Measurements from ENCODE around the gene PRKD2. TPM values are rescaled to one million over a fixed set of nuclear protein-coding genes. Genes with fewer than 3 reads are reported as not detected.

The PRKD2 gene
- total and polyA plus RNA-seq, 2 donors (not counting 1 experiment from before 2014, with no cell fraction given), result 8.1 to 11.6 TPM

- DNase-seq (ENCODE audit: low read depth in 2 of 2), result peak; percentile 41 to 71
- H3K79me2 ChIP-seq (ENCODE audit: control insufficient read depth, insufficient read depth, low read length), result peaks cover 30% of the 10 kb centered on the region
- no peaks in the 10 kb centered on the region for H3K36me3 ChIP-seq (ENCODE audit: control insufficient read depth, insufficient read depth, low read length)
Observed at GRCh38 chr19:46748325-46749109, 31.6 kb upstream of the PRKD2 start.

GRCh38 chr19:46746281-46747057, 29.6 kb upstream of the PRKD2 start, which contains the start of gene STRN4:
TSS of gene STRN4 (minus strand) at chr19:46746450. CDS start at chr19:46746430, 20 bp downstream.
- peak in 1 of 2 donors; percentile 43 for DNase-seq (ENCODE audit: low read depth in 2 of 2)
- peaks cover 4% of the 10 kb centered on the region for H3K4me1 ChIP-seq (ENCODE audit: control insufficient read depth, extremely low read depth, insufficient read depth, low read length)
- peak within 1 kb of the TSS; percentile 61 for H2AFZ ChIP-seq (ENCODE audit: low read length)
- H3K36me3 ChIP-seq (ENCODE audit: control insufficient read depth, insufficient read depth, low read length), result no peaks in the 10 kb centered on the region
- TF ChIP-seq EZH2 (IDR thresholded peaks at IDR 0.05; ENCODE audit: low read length, missing control alignments) (no peak), CTCF (conservative IDR thresholded peaks at IDR 0.05 in 1 of 2, IDR thresholded peaks at IDR 0.05 in 1 of 2; ENCODE audit: low read depth in 1 of 2, low read length in 2 of 2) (no peak)
- H3K9me3 ChIP-seq (ENCODE audit: control insufficient read depth, insufficient read depth, low read depth, low read length), result no peaks in the 10 kb centered on the region
- H3K9ac ChIP-seq (ENCODE audit: insufficient read depth, low read length), result peak within 1 kb of the TSS; percentile 89
- H3K27ac ChIP-seq (ENCODE audit: insufficient read depth, low read length), result peak within 1 kb of the TSS; percentile 76
- peaks cover 51% of the 10 kb centered on the region for H3K79me2 ChIP-seq (ENCODE audit: control insufficient read depth, insufficient read depth, low read length)
- H3K27me3 ChIP-seq (ENCODE audit: control insufficient read depth, insufficient read depth, low read length), result no peaks in the 10 kb centered on the region
- H4K20me1 ChIP-seq (ENCODE audit: control insufficient read depth, extremely low read depth, insufficient read depth, low read length), result no peaks in the 10 kb centered on the region
- H3K4me3 ChIP-seq (replicated peaks in 1 of 4; ENCODE audit: control extremely low read depth in 1 of 4, insufficient read depth in 1 of 4, low read depth in 3 of 4, low read length in 4 of 4), result peak within 1 kb of the TSS; percentile 86 to 91 (median 90)
- peak within 1 kb of the TSS; percentile 88 for H3K4me2 ChIP-seq (ENCODE audit: extremely low read depth, insufficient read depth, low read length)

More at GRCh38 chr19:46748325-46749109, 31.6 kb upstream of the PRKD2 start:
- Histone ChIP-seq H3K4me2 (ENCODE audit: extremely low read depth, insufficient read depth, low read length) (no peak overlapping the region), H3K4me1 (ENCODE audit: control insufficient read depth, extremely low read depth, insufficient read depth, low read length) (peaks cover 4% of the 10 kb centered on the region), H3K27me3 (ENCODE audit: control insufficient read depth, insufficient read depth, low read length) (no peaks in the 10 kb centered on the region), H3K27ac (ENCODE audit: insufficient read depth, low read length) (no peak overlapping the region), H3K4me3 (replicated peaks in 1 of 4; ENCODE audit: control extremely low read depth in 1 of 4, insufficient read depth in 1 of 4, low read depth in 3 of 4, low read length in 4 of 4) (no peak overlapping the region), H2AFZ (ENCODE audit: low read length) (no peak overlapping the region), H3K9me3 (ENCODE audit: control insufficient read depth, insufficient read depth, low read depth, low read length) (no peaks in the 10 kb centered on the region), H3K9ac (ENCODE audit: insufficient read depth, low read length) (no peak overlapping the region), H4K20me1 (ENCODE audit: control insufficient read depth, extremely low read depth, insufficient read depth, low read length) (no peaks in the 10 kb centered on the region)
- peak; percentile 81 to 93 for TF ChIP-seq CTCF (conservative IDR thresholded peaks at IDR 0.05 in 1 of 2, IDR thresholded peaks at IDR 0.05 in 1 of 2; ENCODE audit: low read depth in 1 of 2, low read length in 2 of 2)
- TF ChIP-seq EZH2 (IDR thresholded peaks at IDR 0.05; ENCODE audit: low read length, missing control alignments), result no peak

All from fibroblast of lung (primary cell).